AG09319 (cell line): ENCODE results near the gene COL6A3.

Experiments
- DNase-seq: peaks from one replicate; pipeline ENCODE4 v3.0.0-alpha.2; 2010; ENCODE audit warnings: low read depth; ENCODE audit errors: extremely low read depth
- CTCF ChIP-seq: IDR thresholded peaks from 2 replicates; pipeline ENCODE4 v1.5.1; 2011; ENCODE audit warnings: low read depth, mild to moderate bottlenecking, inconsistent platforms, low read length, moderate library complexity

Gene COL6A3

GRCh38 chr2:237392186-237392585, 21.8 kb downstream of the COL6A3 start:
- TF ChIP-seq CTCF: no peak
- no peak for DNase-seq

GRCh38 chr2:237391140-237391539, 22.8 kb downstream of the COL6A3 start:
- DNase-seq: no peak
- TF ChIP-seq CTCF: no peak

GRCh38 chr2:237390235-237390634, 23.7 kb downstream of the COL6A3 start:
- no peak for DNase-seq
- no peak for TF ChIP-seq CTCF

GRCh38 chr2:237389831-237390230, 24.1 kb downstream of the COL6A3 start:
- no peak for DNase-seq

GRCh38 chr2:237388036-237388435, 25.9 kb downstream of the COL6A3 start:
- no peak for DNase-seq
- no peak for TF ChIP-seq CTCF

More at GRCh38 chr2:237389831-237390230, 24.1 kb downstream of the COL6A3 start:
- no peak for TF ChIP-seq CTCF

GRCh38 chr2:237384672-237385020, 29.3 kb downstream of the COL6A3 start:
- no peak for TF ChIP-seq CTCF
- no peak for DNase-seq

- peak; percentile 59 for DNase-seq
- TF ChIP-seq CTCF: no peak
Measured at GRCh38 chr2:237383991-237384671, 29.8 kb downstream of the COL6A3 start.
